NK-92 (cell line): ENCODE measurements around the gene SLC22A23.

Experiments used
- DNase-seq: peaks from one replicate; lab custom pipeline; 2025; ENCODE audit not compliant: unreplicated experiment; lab: John Stamatoyannopoulos, UW

The SLC22A23 gene

DNA sequence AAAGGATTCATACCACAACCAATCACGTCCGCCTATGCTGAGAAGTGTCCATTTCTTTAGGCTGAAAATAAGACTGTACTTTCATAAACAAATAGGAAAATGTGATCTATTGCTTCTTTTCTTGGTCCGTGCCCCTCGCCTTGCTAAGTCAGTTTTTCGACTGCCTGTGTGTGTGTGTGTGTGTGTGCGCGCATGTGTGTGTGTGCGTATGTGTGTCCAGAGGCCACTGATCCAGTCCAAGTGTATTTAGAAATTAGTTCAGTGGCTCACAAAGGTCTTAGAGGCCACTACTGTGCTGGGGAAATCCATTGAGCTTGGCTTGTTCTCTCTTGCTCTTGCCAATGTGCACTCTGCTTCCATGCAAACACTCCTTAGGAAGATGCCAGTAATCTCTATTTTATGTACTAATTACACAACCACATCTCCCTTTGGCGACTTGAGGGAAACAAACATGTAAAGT is 50.5 kb downstream of the SLC22A23 start:
- no peak for DNase-seq

DNA sequence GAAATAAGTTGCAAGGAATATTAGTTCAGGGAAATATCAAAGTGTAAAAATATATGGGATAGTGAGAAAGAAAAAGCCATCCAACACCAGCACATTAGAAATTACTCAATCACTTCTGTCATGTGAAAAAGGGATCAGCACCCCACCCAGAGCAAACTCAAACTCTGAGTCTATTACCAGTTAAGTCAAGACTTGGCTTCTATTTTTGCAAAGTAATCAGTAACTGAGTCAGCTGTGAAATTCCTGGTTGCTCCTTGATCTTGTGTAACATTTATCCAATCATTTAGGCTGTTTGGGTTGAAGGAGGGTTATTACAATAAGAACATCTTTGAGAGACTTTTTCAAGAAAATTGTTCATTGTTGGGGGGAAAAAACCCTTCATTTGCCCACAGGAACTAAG is 51.2 kb downstream of the SLC22A23 start:
- DNase-seq: no peak

DNA sequence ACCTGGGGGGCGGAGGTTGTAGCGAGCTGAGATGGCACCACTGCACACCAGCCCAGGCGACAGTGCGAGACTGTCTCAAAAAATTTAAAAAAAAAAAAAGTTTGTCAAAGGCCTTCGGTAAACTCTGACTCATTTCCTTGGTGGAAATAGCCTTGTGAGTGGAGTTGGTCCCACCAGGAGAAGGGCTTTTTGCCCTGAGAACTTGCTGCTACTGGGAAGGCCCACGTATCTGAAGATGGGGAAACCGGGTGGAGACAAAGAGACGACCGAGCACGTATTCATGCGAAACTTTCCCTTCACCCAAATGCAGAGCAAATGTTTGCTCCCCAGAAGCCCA is 51.7 kb downstream of the SLC22A23 start:
- DNase-seq: no peak

DNA sequence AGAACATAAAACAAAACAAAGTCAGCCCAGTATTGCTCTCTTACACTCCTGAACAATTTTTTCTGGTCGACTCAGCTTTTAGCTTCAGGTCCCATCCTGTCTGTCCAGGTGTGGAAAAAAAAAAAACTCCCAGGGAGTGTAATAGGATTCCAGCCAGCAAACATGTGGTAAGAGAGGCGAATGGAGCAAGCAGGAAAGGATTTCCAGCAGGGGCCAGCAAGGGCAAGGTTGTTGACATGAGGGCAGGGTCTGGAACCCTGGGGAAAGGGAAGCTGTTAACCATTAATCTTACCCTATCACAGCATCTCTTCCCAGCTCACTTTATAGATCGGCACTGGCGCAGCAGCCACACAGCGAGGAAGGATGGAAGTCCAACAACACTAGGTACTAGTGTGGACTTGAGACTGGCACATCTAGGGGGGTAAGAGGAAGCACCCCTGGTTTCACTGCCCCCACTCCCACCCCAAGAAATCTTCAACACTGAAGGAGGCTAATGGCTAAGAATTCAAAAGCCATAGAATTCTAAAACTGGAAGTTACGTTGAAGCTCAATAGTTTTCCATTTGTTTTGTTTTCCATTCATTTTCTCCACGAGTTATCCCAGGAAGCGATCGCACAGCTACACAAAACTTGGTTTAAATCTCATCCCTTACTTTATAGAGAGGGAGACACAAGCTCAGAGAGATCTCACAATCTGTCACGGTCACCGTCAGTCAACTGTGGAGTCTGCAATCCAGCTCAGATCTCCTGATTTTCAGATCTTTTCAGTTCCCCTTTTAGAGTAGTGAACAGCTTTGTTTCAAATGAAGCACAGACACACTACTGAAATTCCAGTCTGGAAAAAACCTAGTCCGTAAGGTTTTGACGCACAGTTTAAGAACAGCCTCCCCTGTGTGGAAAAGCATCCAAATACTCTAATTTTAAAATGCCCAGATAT is 53.3 kb downstream of the SLC22A23 start:
- no peak for DNase-seq

DNA sequence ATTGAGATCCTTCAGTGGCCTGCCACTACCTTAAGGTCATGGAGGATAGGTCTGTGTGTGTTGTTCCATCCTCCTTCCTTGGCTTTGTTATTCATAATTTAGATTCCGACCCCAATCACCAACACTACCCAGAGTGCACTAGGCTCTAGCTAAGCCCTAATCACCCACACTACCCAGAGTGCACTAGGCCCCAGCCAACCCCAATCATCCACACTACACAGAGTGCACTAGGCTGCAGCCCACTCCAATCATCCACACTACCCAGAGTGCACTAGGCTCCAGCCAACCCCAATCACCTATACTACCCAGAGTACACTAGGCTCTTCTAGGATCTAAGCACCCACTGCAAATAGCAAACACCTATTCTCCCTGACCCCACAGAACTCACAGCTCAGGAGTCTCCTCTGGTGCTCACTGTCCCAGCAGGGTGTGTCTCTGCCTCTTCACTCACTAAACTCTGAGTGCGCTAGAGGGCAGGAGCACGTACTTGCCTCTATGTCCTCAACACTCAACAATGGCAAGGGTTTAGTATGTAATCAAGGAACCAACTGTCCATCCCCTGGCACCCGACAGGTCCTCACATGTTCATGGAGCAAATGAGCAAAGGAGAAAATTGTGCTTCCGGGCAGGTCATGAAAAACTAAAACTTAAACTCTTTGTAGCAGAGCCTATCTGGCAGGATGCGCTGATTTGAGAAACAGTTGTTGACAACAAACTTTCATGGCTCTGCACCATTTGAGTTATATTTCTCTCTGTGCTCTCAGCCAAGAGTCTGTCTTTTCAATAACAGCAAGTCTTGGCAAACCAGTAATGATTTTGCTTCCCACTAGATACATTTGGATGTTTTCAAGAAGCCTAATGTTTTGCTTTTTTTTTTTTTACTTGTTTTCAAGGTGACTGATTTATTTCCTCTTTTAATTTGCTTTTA is 54.3 kb downstream of the SLC22A23 start:
- no peak for DNase-seq

DNA sequence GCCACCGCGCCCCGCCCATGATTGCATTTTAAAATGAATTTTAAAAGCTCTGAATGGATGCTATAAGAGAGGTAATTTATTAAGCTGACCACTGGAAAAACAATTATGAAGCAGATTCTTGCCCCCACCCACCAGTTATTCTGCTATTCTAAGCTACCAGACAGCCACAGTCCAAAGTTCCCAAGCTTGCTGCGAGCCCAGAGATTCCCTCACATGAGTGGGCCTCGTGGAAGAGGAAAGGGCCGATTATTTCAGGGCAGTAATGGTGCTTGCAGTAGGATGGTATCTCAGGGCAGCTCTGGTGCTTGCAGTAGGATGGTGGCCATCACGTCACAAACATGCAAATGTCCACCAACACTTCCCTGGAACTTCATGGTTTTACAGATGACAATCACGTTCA is 56.7 kb downstream of the SLC22A23 start:
- no peak for DNase-seq

DNA sequence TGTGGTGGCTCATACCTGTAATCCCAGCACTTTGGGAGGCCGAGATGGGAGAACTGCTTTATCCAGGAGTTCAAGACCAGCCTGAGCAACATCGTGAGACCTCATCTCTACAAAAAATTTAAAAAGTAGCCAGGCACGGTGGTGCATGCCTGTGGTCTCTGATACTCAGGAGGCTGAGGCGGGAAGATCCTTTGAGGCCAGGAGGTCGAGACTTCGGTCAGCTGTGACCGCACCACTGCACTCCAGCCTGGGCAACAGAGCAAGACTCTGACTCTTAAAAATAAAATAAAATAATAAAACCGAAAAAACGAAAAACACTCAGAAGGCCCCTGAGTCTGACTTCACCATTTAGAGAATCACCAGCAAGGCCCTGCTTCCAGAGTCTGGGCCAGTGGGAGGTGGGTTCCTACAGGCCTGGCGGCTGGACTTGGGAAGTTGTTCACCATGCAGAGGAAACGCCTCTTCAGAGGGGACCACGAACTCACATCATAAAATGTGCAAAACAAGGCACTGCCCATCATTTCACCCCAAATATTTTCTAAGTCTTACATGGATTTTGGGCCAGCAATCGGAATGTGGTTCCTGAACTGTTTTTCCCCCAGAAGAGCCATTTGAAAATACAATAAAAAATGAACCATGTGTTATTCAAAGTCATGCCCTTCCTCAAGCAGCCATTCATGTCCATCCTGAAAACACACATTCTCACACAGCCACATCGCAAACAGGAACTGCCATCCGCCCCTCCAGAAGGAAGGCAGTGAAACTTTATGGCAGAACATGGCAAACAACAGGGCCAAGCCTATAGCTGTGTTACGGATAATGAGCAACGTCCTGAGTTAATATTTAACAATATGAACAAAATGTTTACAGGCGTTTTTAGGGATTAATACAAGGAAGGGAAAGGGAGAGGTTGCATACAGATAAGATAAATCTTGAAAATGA is 57.8 kb downstream of the SLC22A23 start:
- DNase-seq: no peak

DNA sequence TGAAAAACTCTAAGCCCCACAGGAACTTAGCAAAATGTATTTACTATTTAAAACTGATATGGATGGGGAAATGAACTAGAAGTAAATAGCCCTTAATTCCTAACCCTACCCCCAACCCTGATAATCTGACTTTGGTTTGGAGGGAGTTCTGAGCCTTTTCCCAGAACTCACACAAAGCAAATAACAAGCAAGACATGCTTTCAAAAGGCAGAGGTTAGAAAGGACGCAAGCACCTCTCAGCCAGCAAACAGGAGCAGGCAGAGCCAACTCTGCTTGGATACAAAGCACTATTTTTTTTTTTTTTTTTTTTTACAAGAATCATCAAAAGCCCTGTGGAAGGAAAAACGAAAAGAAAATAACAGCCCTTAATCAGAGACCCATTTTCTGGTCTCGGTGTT is 58.7 kb downstream of the SLC22A23 start:
- DNase-seq: no peak

DNA sequence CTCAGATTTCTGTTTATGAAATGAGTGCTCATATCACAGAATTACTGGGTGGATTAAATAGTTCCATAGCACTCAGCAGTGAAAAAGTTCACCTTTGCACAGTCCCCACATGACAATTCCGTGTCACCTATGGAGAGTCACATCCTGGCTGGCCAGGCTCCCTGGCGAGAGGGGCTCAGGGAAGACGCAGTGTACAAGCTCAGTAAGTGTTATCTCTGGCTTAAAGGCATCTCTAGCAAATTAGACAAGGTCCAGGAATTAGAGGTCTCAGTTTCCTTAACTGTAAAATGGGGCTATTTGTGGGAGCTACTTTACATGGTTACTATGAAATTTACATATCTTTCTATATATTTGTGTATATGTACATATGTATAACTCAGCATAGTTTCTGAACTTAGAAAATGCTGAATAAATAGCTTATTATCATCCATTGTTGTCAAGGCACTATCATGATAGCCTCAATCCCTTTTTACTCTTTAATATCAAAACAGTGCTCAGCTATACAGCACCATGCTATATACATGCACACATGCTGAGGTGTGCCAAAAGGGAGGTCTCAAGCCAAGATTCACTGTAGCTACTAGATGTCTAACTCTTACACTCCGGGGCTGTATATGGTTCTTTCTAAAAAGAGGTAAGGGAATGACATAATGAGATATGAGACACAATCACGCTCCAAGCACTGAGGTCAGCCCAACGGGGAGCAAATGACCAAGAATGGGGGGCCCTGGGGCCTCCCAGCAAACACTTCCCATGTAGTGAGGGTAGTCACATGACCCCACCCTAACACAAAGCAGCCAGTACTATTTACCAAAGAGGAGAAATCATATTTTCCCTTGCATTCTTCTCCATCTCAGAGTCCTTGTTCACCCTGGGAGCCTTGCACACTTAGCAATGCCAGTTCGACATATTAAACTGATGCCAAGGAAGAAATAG is 59.4 kb downstream of the SLC22A23 start:
- no peak for DNase-seq

DNA sequence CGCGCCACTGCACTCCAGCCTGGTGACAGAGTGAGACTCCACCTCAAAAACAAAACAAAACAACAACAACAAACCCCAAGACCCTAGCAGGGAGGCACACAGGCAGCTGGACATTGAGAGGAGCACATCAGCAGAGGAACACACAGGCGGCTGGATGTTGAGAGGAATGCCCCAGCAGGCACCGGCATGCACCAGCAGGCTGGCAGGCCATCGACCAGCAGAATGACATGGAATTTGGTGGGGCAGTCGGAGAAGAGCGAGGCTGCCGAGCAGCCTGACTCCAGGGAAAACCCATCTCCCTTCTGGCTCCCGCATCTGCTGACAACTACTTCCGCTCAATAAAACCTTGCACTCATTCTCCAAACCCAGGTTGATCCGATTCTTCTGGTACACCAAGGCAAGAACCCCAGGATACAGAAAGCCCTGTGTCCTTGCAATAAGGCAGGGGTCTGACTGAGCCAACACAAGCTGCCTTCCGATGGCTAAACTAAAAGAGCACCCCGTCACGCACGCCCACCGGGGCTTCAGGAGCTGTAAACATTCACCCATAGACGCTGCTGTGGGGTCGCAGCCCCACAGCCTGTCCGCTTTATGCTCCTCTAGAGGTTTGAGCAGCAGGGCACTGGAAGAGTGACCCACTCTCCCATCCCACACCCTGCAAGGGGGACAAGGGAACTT is 60.2 kb downstream of the SLC22A23 start:
- no peak for DNase-seq

DNA sequence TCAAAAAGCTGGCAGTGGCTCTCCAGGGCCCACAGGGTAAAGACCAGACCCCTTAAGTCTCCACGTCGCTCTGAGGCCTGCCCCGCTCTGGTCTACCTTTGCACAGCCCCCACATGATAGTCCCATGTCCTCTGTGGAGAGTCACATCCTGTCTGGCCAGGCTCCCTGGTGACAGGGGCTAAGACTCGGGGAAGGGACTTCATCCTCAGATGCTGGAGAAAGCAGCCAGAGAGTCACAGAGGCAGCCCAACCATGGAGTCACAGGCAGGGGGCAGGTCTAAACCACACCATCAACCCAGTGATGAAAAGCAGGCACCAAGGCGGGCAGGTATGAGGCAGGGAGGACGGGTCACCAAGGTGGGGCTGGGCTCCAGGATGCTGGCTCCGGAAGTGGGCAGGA is 62.2 kb downstream of the SLC22A23 start:
- no peak for DNase-seq

DNA sequence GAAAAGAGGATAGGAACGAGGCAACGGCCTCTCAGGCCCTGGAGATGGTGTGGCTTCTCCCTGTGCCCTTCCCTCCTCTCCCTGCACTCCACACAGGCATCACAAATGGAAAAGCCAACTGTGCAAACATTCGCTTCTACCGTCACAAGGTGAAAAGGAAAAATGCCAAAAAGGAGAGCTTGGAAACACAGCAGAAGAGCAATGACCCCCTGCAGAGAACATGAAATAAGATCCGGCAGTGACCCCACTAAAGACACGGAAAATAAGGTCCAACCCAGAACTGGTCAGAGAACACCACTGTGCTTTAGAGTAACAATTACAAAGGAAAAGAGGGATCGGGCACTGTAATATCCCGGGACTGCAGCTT is 63.0 kb downstream of the SLC22A23 start:
- no peak for DNase-seq

DNA sequence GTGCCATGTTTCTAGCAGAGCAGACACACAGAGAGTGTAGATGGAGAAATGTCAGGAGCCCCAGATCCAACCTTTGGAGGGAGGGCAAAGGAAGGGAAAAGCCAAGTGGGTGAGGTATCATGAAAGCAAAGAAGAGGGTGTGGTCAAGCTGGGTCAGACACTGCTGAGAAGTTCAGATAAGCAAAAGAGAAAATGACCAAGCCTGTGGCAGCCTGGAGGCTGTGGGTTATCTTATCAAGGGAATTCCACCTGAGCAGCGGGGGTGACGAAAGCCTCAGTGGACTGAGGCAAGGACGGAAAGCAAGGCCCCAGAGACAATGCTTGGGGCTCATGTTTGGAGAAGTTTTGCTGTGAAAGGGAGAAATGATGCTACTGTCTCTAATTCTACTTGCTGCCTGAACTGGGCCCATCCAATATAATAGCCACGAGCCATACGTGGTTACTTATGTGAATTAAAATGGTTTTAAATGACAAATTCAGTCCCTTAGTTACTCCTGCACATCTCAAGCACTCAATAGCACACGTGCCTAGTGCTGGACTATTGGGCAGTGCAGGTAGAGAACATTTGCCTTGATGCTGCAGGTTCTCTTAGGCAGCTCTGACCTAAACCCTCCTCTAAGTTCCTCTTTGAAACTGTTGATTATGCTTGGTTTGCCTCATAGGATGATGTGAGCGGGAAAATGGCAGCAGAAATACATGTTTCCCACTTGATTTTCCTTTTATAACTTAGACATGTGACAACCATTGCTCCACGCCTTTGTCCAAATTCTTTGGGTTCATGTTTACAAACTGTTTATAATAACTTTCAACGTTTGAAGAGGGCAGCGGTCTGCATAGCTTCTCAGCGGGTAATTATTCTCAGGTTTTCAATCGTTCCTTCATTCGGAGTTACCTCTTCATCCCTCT is 63.7 kb downstream of the SLC22A23 start:
- no peak for DNase-seq

DNA sequence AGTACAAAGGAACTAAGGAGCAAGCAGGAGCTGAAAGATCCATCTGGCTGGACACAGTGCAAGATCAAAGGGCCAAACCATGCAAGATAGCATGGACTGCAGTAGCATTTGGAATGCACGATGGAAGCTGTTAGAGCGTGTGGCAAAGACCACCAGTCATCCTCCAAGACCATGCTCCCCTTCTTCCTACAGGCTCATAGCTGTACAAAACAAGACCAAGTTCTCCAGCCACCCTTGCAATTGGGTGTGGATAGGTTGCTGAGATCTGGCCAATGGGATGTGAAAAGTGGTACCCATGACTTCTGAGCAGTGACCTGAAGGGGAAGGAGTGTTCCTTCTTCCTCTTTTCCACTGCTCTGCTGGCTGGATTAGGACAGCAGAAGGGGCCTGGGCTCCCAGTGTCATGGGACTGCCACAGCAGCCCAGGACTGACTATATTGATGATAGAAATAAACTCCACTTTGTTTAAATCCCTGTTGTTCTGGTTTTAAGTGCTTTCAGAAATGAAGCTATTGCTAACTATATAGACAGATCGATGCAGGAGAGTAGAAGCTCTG is 64.9 kb downstream of the SLC22A23 start:
- no peak for DNase-seq

DNA sequence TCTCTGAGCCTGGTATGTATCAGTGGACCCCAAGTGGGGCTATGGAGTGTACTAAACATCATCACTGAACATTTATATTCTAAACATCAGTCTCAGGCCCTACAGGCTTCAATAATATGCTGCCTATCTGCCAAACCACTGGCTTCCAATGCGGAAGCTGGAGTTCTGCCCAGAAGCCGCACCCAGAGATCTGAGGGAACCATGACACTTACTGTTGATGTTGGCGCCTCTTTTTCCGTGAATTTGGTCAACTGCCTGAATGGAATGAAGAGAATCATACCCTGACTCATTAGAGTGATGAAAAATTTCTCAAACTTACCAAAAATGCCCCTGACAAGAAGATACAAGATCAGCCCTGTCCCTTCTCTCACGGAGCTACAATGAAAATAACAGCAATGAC is 66.2 kb downstream of the SLC22A23 start:
- DNase-seq: no peak

DNA sequence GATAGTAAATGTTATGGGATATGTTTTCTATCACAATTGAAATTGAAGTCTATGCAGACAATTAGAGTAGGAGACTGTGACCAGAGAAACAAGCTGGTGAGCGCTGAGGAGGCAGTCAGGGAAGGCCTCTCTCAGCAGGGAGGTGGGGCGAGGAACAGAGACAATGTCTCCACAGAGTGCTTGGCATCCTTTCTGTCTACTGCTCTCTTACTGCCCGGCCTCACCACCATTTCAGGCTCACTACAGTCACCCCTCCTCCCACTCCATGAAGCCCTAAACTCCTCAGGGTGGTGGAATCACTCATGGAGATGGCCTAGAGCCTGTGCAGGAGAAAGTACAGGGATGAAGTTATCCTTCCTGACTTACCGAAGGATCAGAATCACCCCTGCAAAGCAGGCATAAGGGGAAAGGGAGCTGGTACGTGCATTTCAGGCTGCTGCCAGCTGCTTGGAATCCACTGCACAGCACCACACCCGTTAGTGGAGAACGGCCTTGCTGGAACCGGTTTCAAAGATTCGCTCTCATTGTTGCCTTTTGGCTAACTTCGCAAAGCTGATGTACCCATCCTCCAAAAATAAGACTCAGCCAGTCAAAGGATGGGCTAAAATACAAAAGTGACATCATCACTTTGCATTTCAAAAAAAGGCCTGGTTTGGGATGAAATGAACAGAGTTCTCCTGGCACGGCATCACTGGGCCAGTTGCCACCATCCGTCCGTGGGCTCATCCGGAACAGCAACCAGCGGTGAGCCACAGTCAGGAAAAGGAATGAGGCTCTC is 67.3 kb downstream of the SLC22A23 start:
- no peak for DNase-seq

DNA sequence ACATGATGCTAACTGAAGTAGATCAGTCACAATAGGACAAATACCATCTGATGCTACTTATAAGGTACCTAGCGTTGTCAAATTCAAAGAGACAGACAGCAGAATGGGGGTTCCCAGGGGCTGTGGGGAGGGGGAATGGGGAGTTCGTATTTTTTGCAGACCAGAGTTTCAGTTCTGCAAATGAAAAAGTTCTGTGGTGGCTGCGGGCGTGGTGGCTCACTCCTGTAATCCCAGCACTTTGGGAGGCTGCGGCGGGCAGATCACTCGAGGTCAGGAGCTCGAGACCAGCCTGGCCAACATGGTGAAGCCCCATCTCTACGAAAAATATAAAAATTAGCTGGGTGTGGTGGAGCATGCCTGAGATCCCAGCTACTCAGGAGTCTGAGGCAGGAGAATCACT is 68.1 kb downstream of the SLC22A23 start:
- DNase-seq: no peak
